ENCODE measurements around the gene WNT11.

Gene WNT11

GRCh38 chr11:76159303-76159937 is 46.9 kb downstream of the WNT11 start:
- DNase-seq = no peak
- no peak for TF ChIP-seq CTCF (IDR thresholded peaks at IDR 0.05; ENCODE audit: low read length)
- no peak for TF ChIP-seq EZH2 (optimal IDR thresholded peaks at IDR 0.05; ENCODE audit: low read depth, low read length)
- TF ChIP-seq EZH2phosphoT487 (IDR thresholded peaks at IDR 0.05; ENCODE audit: low read length) = no peak
- no peaks in the 10 kb centered on the region for H4K20me1 ChIP-seq (ENCODE audit: insufficient read depth, low read length)
- no peak overlapping the region for H2AFZ ChIP-seq (ENCODE audit: low read length)
- H3F3A ChIP-seq (ENCODE audit: insufficient read depth, low read length) = no peaks in the 10 kb centered on the region
- no peaks in the 10 kb centered on the region for H3K27me3 ChIP-seq (replicated peaks; ENCODE audit: insufficient read depth, low read length)
- H3K27ac ChIP-seq (ENCODE audit: low read length) = no peak overlapping the region
- H3K79me2 ChIP-seq (ENCODE audit: low read length) = no peaks in the 10 kb centered on the region
- H3K4me2 ChIP-seq (ENCODE audit: low read depth, low read length) = no peak overlapping the region
- no peak overlapping the region for H3K4me3 ChIP-seq (ENCODE audit: low read length)
- no peak overlapping the region for H3K9ac ChIP-seq (ENCODE audit: low read length)
- no peaks in the 10 kb centered on the region for H3K9me2 ChIP-seq (replicated peaks; ENCODE audit: insufficient read depth, low read length)
- no peaks in the 10 kb centered on the region for H3K36me3 ChIP-seq (replicated peaks; ENCODE audit: insufficient read depth, low read length)
- H3K9me3 ChIP-seq (replicated peaks; ENCODE audit: insufficient read depth, low read length) = no peaks in the 10 kb centered on the region
- H3K4me1 ChIP-seq (ENCODE audit: low read length) = no peaks in the 10 kb centered on the region

GRCh38 chr11:76158394-76159302 is 47.7 kb downstream of the WNT11 start:
- no peaks in the 10 kb centered on the region for H3K79me2 ChIP-seq (ENCODE audit: low read length)
- no peak overlapping the region for H3K4me3 ChIP-seq (ENCODE audit: low read length)
- no peak overlapping the region for H3K4me2 ChIP-seq (ENCODE audit: low read depth, low read length)
- H3K9me3 ChIP-seq (replicated peaks; ENCODE audit: insufficient read depth, low read length) = no peaks in the 10 kb centered on the region
- no peaks in the 10 kb centered on the region for H3K27me3 ChIP-seq (replicated peaks; ENCODE audit: insufficient read depth, low read length)
- no peaks in the 10 kb centered on the region for H3K9me2 ChIP-seq (replicated peaks; ENCODE audit: insufficient read depth, low read length)
- H2AFZ ChIP-seq (ENCODE audit: low read length) = no peak overlapping the region
- H3F3A ChIP-seq (ENCODE audit: insufficient read depth, low read length) = no peaks in the 10 kb centered on the region
- TF ChIP-seq EZH2phosphoT487 (IDR thresholded peaks at IDR 0.05; ENCODE audit: low read length) (no peak), CTCF (IDR thresholded peaks at IDR 0.05; ENCODE audit: low read length) (no peak), EZH2 (optimal IDR thresholded peaks at IDR 0.05; ENCODE audit: low read depth, low read length) (no peak)
- DNase-seq = no peak
- no peaks in the 10 kb centered on the region for H3K36me3 ChIP-seq (replicated peaks; ENCODE audit: insufficient read depth, low read length)
- H4K20me1 ChIP-seq (ENCODE audit: insufficient read depth, low read length) = no peaks in the 10 kb centered on the region
- H3K4me1 ChIP-seq (ENCODE audit: low read length) = peaks cover under 1% of the 10 kb centered on the region; the same call in 1 of the 2 replicates
- no peak overlapping the region for H3K9ac ChIP-seq (ENCODE audit: low read length)
- no peak overlapping the region for H3K27ac ChIP-seq (ENCODE audit: low read length)

- peaks cover 8% of the 10 kb centered on the region for H3K4me1 ChIP-seq (ENCODE audit: low read length)
- no peaks in the 10 kb centered on the region for H3K27me3 ChIP-seq (replicated peaks; ENCODE audit: insufficient read depth, low read length)
- no peak overlapping the region for H3K9ac ChIP-seq (ENCODE audit: low read length)
- no peaks in the 10 kb centered on the region for H3F3A ChIP-seq (ENCODE audit: insufficient read depth, low read length)
- no peaks in the 10 kb centered on the region for H4K20me1 ChIP-seq (ENCODE audit: insufficient read depth, low read length)
- no peaks in the 10 kb centered on the region for H3K9me2 ChIP-seq (replicated peaks; ENCODE audit: insufficient read depth, low read length)
- H3K4me3 ChIP-seq (ENCODE audit: low read length) = no peak overlapping the region
- H2AFZ ChIP-seq (ENCODE audit: low read length) = no peak overlapping the region
- DNase-seq = no peak
- H3K27ac ChIP-seq (ENCODE audit: low read length) = no peak overlapping the region
- H3K36me3 ChIP-seq (replicated peaks; ENCODE audit: insufficient read depth, low read length) = no peaks in the 10 kb centered on the region
- H3K79me2 ChIP-seq (ENCODE audit: low read length) = no peaks in the 10 kb centered on the region
- no peak overlapping the region for H3K4me2 ChIP-seq (ENCODE audit: low read depth, low read length)
- no peaks in the 10 kb centered on the region for H3K9me3 ChIP-seq (replicated peaks; ENCODE audit: insufficient read depth, low read length)
- TF ChIP-seq EZH2 (optimal IDR thresholded peaks at IDR 0.05; ENCODE audit: low read depth, low read length) (no peak), EZH2phosphoT487 (IDR thresholded peaks at IDR 0.05; ENCODE audit: low read length) (no peak), CTCF (IDR thresholded peaks at IDR 0.05; ENCODE audit: low read length) (no peak)
Measured at GRCh38 chr11:76157891-76158290, 48.4 kb downstream of the WNT11 start.

Data from MM.1S (cell line).